WTC11 (cell line): Measurements from ENCODE around the gene NUP62. TPM values are rescaled to one million over a fixed set of nuclear protein-coding genes. Genes with fewer than 3 reads are reported as not detected.
A peak's percentile ranks its signal among the peaks of the same experiment; 100 is the strongest.

Source experiments
- ATF1 ChIP-seq: sonication (generic); formaldehyde crosslinking; IDR thresholded peaks from 2 replicates; pipeline ENCODE4 v1.8.1; 2023; ENCODE audit warnings: mild to moderate bottlenecking, moderate library complexity, missing genetic modification reagents
- ATF3 ChIP-seq: sonication (generic); formaldehyde crosslinking; conservative IDR thresholded peaks from 2 replicates; pipeline ENCODE4 v1.8.1; 2022; ENCODE audit warnings: mild to moderate bottlenecking, missing genetic modification reagents
- EMX1 ChIP-seq: fragments of 250-450 bp; sonication (Bioruptor Pico); IDR thresholded peaks from 2 replicates; pipeline ENCODE4 v1.8.0; 2021; ENCODE audit warnings: mild to moderate bottlenecking
- ETV6 ChIP-seq: sonication (generic); formaldehyde crosslinking; IDR thresholded peaks from 2 replicates; pipeline ENCODE4 v1.8.1; 2022; ENCODE audit warnings: mild to moderate bottlenecking, missing genetic modification reagents
- GRHL2 ChIP-seq: fragments of 250-450 bp; sonication (Bioruptor Pico); IDR thresholded peaks from 2 replicates; pipeline ENCODE4 v1.8.0; 2022; ENCODE audit warnings: mild to moderate bottlenecking, moderate library complexity; ENCODE audit not compliant: insufficient replicate concordance, severe bottlenecking
- JAZF1 ChIP-seq: fragments of 250-450 bp; sonication (Bioruptor Pico); IDR thresholded peaks from 2 replicates; pipeline ENCODE4 v1.9.0; 2021; ENCODE audit warnings: moderate library complexity, mild to moderate bottlenecking, inconsistent platforms
- MYBL2 ChIP-seq: sonication (generic); formaldehyde crosslinking; IDR thresholded peaks from 2 replicates; pipeline ENCODE4 v1.8.1; 2023; ENCODE audit warnings: mild to moderate bottlenecking, moderate library complexity, missing genetic modification reagents
- SP1 ChIP-seq: sonication (generic); formaldehyde crosslinking; conservative IDR thresholded peaks from 2 replicates; pipeline ENCODE4 v1.8.1; 2022; ENCODE audit warnings: missing genetic modification reagents
- STAT6 ChIP-seq: sonication (generic); formaldehyde crosslinking; conservative IDR thresholded peaks from 2 replicates; pipeline ENCODE4 v1.8.1; 2023; ENCODE audit warnings: mild to moderate bottlenecking, low read depth, missing genetic modification reagents, moderate library complexity
- ZBTB43 ChIP-seq: sonication (generic); formaldehyde crosslinking; IDR thresholded peaks from 2 replicates; pipeline ENCODE4 v1.8.1; 2023; ENCODE audit warnings: mild to moderate bottlenecking, missing genetic modification reagents
- ZNF121 ChIP-seq: sonication (generic); formaldehyde crosslinking; IDR thresholded peaks from 2 replicates; pipeline ENCODE4 v1.8.0; 2023; ENCODE audit warnings: missing genetic modification reagents
- ZNF232 ChIP-seq: sonication (generic); formaldehyde crosslinking; IDR thresholded peaks from 2 replicates; pipeline ENCODE4 v1.8.0; 2022; ENCODE audit warnings: mild to moderate bottlenecking, missing genetic modification reagents
- ZNF263 ChIP-seq: sonication (generic); formaldehyde crosslinking; IDR thresholded peaks from 2 replicates; pipeline ENCODE4 v1.8.1; 2022; ENCODE audit warnings: low read depth, mild to moderate bottlenecking, moderate library complexity, missing genetic modification reagents
- ZNF281 ChIP-seq: sonication (generic); formaldehyde crosslinking; IDR thresholded peaks from 2 replicates; pipeline ENCODE4 v1.8.0; 2023; ENCODE audit warnings: mild to moderate bottlenecking, missing genetic modification reagents
- ZNF396 ChIP-seq: fragments of 250-450 bp; sonication (Bioruptor Pico); IDR thresholded peaks from 2 replicates; pipeline ENCODE4 v1.8.0; 2021; ENCODE audit warnings: mild to moderate bottlenecking, moderate library complexity, borderline replicate concordance
- total RNA-seq: library from RNA; stranded (reverse); gene quantifications from 3 replicates; pipeline ENCODE4 v1.2.3, GENCODE V29; 2021
- TF ChIP-seq, protein P1 (sequence below): sonication (generic); formaldehyde crosslinking; IDR thresholded peaks from 2 replicates; pipeline ENCODE4 v1.8.1; 2022; ENCODE audit warnings: mild to moderate bottlenecking, missing genetic modification reagents, moderate library complexity, borderline replicate concordance
- TF ChIP-seq, protein P2 (sequence below): sonication (generic); formaldehyde crosslinking; IDR thresholded peaks from 2 replicates; pipeline ENCODE4 v1.8.1; 2023; ENCODE audit warnings: mild to moderate bottlenecking, missing genetic modification reagents, borderline replicate concordance
- TF ChIP-seq, protein P3 (sequence below): sonication (generic); formaldehyde crosslinking; IDR thresholded peaks from 2 replicates; pipeline ENCODE4 v1.8.0; 2022; ENCODE audit warnings: missing genetic modification reagents
- TF ChIP-seq, protein P4 (sequence below): sonication (generic); formaldehyde crosslinking; IDR thresholded peaks from 2 replicates; pipeline ENCODE4 v1.8.0; 2022; ENCODE audit warnings: mild to moderate bottlenecking, missing genetic modification reagents

NUP62 gene
- total RNA-seq, 1 experiment from 2014 or later, result 87.1 TPM

DNA sequence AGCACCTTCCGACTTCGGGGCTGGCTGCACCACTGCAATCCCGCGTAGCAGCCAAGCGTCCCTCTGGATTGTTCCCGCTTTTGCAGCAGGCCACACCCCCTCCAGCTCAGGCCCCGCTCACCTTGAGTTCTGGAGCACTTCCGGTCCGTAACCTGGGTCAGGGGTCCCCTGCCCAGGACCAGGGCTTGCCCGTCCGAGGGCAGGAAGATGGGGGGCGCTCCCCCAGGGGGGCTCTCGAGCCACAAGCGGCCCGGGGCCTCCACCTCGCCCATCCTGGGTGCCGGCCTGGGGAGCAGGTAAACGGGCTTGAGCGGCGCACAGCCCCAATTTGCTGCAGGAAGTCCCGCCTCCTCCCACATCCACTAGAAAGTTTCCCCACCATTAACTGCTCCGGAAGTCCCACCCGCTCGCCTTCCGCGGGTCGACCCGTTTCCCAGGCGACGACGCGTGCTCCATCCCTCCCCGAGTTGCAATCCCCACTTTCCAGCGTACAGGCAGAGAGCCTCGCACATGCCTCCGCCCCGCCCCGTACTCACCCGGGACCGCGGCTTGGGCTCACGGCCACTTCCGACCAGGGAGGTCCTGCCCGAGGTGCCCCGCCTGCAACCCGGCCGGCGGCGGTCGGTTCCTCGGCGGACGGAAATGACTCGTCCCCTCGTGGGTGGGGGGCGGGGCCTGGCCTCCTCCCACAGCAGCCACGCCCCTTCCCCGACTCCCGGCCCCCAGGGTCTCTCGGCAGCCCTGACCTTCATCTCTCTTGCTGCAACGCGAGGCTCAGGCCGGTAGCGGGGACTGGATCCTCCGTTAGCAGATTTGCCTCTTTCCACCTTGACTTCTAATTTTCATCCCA lies 62.1 kb downstream of the NUP62 start, which contains the start of gene PNKP (continued):
- TF ChIP-seq ZNF281 (CRISPR knock-in tag) (no peak), GRHL2 (CRISPR knock-in tag) (no peak), SP1 (CRISPR knock-in tag) (peak; percentile 96), ZNF232 (CRISPR knock-in tag) (no peak; the same call in 1 of the 2 replicates), ZNF396 (CRISPR knock-in tag) (no peak), ATF1 (CRISPR knock-in tag) (no peak), MYBL2 (CRISPR knock-in tag) (peak; percentile 80; the same call in 1 of the 2 replicates), ZNF121 (no peak), ETV6 (CRISPR knock-in tag) (no peak; the same call in 1 of the 2 replicates), STAT6 (no peak), ATF3 (CRISPR knock-in tag) (no peak), ZBTB43 (CRISPR knock-in tag) (no peak), ZNF263 (CRISPR knock-in tag) (no peak), JAZF1 (CRISPR knock-in tag) (no peak), EMX1 (CRISPR knock-in tag) (0 out of 2 replicates have a peak, but pooled peaks have one; percentile 43)
- TF ChIP-seq, protein P1, sequence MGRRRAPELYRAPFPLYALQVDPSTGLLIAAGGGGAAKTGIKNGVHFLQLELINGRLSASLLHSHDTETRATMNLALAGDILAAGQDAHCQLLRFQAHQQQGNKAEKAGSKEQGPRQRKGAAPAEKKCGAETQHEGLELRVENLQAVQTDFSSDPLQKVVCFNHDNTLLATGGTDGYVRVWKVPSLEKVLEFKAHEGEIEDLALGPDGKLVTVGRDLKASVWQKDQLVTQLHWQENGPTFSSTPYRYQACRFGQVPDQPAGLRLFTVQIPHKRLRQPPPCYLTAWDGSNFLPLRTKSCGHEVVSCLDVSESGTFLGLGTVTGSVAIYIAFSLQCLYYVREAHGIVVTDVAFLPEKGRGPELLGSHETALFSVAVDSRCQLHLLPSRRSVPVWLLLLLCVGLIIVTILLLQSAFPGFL (CRISPR knock-in tag), result no peak
- TF ChIP-seq, protein P2, sequence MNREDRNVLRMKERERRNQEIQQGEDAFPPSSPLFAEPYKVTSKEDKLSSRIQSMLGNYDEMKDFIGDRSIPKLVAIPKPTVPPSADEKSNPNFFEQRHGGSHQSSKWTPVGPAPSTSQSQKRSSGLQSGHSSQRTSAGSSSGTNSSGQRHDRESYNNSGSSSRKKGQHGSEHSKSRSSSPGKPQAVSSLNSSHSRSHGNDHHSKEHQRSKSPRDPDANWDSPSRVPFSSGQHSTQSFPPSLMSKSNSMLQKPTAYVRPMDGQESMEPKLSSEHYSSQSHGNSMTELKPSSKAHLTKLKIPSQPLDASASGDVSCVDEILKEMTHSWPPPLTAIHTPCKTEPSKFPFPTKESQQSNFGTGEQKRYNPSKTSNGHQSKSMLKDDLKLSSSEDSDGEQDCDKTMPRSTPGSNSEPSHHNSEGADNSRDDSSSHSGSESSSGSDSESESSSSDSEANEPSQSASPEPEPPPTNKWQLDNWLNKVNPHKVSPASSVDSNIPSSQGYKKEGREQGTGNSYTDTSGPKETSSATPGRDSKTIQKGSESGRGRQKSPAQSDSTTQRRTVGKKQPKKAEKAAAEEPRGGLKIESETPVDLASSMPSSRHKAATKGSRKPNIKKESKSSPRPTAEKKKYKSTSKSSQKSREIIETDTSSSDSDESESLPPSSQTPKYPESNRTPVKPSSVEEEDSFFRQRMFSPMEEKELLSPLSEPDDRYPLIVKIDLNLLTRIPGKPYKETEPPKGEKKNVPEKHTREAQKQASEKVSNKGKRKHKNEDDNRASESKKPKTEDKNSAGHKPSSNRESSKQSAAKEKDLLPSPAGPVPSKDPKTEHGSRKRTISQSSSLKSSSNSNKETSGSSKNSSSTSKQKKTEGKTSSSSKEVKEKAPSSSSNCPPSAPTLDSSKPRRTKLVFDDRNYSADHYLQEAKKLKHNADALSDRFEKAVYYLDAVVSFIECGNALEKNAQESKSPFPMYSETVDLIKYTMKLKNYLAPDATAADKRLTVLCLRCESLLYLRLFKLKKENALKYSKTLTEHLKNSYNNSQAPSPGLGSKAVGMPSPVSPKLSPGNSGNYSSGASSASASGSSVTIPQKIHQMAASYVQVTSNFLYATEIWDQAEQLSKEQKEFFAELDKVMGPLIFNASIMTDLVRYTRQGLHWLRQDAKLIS (CRISPR knock-in tag), result no peak
- TF ChIP-seq, protein P3, sequence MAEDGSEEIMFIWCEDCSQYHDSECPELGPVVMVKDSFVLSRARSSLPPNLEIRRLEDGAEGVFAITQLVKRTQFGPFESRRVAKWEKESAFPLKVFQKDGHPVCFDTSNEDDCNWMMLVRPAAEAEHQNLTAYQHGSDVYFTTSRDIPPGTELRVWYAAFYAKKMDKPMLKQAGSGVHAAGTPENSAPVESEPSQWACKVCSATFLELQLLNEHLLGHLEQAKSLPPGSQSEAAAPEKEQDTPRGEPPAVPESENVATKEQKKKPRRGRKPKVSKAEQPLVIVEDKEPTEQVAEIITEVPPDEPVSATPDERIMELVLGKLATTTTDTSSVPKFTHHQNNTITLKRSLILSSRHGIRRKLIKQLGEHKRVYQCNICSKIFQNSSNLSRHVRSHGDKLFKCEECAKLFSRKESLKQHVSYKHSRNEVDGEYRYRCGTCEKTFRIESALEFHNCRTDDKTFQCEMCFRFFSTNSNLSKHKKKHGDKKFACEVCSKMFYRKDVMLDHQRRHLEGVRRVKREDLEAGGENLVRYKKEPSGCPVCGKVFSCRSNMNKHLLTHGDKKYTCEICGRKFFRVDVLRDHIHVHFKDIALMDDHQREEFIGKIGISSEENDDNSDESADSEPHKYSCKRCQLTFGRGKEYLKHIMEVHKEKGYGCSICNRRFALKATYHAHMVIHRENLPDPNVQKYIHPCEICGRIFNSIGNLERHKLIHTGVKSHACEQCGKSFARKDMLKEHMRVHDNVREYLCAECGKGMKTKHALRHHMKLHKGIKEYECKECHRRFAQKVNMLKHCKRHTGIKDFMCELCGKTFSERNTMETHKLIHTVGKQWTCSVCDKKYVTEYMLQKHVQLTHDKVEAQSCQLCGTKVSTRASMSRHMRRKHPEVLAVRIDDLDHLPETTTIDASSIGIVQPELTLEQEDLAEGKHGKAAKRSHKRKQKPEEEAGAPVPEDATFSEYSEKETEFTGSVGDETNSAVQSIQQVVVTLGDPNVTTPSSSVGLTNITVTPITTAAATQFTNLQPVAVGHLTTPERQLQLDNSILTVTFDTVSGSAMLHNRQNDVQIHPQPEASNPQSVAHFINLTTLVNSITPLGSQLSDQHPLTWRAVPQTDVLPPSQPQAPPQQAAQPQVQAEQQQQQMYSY (CRISPR knock-in tag), result no peak
- TF ChIP-seq, protein P4, sequence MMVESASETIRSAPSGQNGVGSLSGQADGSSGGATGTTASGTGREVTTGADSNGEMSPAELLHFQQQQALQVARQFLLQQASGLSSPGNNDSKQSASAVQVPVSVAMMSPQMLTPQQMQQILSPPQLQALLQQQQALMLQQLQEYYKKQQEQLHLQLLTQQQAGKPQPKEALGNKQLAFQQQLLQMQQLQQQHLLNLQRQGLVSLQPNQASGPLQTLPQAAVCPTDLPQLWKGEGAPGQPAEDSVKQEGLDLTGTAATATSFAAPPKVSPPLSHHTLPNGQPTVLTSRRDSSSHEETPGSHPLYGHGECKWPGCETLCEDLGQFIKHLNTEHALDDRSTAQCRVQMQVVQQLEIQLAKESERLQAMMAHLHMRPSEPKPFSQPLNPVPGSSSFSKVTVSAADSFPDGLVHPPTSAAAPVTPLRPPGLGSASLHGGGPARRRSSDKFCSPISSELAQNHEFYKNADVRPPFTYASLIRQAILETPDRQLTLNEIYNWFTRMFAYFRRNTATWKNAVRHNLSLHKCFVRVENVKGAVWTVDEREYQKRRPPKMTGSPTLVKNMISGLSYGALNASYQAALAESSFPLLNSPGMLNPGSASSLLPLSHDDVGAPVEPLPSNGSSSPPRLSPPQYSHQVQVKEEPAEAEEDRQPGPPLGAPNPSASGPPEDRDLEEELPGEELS (CRISPR knock-in tag), result peak; percentile 85; the same call in 1 of the 2 replicates
